AG08395 (cell line): ENCODE results near the gene ATG10.

ENCODE experiments used
- DNase-seq: peaks from one replicate; pipeline ENCODE4 v3.0.0; 2012; ENCODE audit warnings: mixed read lengths, low spot score

The ATG10 gene

DNA sequence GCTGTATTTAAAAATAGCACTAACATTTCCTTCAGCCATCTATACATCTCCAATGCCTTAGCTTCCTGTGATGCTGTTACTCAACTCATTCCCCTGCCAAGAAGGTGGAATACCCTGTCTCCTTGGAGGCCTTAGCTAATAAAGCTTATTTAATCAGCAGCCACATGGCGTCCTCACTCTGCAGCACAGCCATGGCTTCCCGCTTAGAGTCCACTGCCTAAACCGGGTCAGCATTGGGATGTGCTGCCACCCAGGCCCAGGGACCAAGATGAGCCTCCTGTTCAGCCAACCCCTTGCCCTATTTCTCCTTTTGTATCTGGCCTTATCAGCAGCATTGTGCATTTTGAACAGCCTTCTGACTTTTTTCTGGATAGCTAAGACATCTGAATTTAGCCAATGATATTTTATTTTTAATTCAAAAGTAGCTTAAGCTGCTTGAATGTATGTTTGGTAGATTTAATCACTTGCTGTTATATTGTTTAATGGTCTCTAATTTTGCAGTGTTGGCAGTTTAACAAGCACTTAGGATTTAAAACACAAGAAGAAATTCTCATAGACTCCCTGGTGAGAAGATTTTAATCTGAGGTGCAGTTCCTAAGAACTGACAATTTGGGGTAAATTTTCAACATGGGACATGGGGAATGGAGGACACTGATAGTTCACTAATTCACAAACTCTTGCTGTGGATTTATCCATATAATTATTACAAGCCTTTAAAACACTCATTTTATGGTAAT, 193.3 kb downstream of the ATG10 start:
- DNase-seq, result no peak

DNA sequence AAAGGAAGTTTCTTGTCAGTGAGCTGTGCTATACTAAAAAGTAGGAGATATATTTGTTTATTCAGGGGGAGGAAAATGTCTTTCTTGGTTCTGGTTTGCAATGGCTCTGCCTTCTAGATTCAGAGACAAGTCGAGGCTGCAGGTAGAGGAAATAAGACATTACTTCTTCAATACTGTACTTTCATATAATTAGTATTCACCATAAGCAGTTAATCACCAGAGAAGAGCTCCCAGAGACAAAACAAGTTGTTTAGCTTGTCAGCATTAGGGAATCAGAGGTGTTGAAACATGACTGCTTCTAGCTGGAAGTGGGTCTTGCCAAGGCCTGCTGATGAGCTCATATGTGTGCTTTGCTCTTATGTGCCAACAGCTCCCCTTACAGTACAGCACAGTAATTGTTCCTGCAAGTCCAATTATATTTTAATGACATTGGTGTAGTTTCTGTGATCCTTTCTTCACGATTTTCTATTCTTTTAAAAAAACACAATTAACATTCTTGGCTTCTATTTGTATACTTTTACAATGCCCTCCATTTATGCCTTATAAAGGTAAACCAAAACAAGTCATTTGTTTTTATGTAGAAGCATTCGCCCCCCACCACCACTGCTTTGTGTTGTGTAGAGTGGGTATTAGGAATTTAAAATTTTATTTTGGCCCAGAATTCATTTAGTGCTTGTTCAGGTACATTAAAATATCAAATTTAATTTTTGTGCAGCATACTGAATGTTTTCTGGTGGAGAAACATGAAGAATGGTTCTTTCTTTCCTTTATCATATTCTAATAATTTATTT, 194.1 kb downstream of the ATG10 start:
- DNase-seq, result peak; percentile 83

DNA sequence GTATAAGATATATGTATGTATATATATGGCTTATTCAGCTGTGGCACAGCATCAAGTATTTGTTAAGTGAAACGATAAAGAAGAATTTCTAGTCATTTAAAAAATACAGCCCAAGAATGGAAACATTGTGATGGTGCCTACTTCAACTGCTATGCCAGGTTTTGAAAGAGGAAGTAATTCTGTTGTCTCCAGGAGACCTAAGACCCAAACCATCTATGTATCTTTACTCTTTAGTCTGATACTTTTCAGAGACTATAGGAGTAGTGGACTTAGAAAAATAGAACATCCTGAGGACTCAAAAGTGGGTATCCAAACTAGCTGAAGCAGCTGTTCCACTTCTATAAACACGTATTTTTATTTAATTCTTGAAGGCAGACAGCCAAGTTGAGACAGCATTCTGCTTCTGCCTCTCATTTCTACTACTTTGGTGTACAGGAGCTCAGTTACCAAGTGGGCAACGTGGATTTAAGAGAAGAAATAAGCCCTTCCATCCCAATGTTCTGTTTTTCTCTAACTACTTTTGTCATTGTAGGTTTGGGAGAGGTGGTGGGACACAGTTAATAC, 195.6 kb downstream of the ATG10 start:
- DNase-seq, result no peak

DNA sequence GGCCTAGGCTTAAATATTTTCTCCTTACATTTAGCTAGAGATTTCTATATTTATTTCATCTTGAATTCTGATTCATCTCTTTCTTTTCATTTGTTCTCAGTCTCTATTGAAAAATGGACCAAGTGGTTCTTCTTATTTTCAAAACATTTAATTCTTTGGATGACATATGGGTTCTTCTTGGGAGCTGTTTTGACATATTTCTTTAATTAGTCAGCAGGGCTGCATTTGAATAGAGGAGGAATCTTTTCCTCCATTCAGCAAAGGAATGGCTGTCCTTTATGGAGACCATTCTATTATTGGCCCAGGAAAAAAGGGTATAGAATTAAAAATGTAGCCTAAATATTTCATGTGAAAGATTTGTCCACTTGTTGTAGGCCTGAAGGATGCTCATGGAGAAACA, 196.5 kb downstream of the ATG10 start:
- peak; percentile 41 for DNase-seq

DNA sequence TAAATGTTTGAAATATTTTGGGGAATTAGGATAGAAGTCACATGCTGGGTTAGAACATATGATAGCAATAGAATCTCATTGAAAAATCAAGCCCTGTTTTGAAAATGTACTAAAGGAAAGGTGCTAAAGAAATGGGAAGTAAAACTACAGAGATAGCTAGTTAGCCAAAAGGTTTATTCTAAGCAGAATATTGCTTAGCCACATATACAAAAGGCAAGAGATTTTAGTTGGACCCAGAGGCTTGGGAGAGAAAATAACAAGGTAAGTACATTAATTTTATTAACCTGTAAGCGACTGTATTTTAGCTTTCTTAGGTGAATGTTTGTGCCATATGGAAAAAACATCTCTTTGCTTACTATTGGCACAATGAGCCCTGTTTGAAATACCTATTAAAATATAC, 198.1 kb downstream of the ATG10 start:
- DNase-seq, result no peak

DNA sequence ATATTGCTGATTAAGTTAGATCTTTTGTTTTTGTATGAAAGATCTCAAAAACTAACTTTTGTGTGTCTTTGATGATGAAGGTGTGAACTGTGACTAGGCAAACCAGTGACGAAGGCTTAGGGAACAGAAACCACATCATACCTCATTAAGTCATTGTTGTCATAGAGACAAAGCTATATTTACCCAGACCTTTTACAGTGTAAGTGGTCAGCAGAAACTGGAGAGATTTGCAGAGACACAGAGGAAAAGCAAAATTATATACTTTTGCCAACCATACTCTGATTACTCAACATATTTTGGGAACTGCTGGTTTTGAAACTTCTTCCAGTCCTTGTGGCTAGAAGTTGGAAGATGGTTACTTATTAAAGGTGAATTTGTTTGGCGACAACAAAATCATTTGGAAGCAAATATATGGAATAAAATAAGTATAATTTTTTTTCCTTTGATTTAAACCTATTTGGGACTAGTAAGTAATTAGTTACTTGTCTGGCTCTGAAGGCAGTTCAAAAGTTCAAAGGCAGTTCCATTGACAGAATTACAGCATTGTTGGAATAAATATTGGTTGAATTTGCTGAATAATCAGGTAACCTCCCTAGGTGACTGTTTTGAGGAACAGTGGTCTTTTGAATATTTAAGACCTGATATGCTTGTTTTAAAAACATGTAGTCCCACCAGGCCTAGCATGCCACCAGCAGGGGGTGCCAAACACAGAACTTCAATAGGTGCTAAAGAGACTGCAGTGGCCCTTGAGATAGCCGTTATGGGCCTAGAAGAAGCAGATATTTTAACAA, 202.5 kb downstream of the ATG10 start:
- DNase-seq, result peak; percentile 39

DNA sequence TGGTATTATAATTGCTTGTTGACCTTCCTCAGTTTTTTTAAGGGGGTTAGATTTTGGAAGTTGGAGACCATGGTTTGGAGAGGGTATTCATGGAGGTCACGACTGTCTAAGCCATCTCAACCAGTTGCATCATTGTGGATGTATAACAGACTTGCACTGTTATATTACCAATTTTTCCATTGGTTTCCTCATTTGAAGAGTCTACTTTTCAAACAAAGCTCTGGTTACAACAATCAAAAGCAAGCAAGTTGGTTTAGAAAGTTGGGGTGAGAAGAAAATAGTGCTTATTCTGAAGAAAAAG, 203.0 kb downstream of the ATG10 start:
- no peak for DNase-seq

DNA sequence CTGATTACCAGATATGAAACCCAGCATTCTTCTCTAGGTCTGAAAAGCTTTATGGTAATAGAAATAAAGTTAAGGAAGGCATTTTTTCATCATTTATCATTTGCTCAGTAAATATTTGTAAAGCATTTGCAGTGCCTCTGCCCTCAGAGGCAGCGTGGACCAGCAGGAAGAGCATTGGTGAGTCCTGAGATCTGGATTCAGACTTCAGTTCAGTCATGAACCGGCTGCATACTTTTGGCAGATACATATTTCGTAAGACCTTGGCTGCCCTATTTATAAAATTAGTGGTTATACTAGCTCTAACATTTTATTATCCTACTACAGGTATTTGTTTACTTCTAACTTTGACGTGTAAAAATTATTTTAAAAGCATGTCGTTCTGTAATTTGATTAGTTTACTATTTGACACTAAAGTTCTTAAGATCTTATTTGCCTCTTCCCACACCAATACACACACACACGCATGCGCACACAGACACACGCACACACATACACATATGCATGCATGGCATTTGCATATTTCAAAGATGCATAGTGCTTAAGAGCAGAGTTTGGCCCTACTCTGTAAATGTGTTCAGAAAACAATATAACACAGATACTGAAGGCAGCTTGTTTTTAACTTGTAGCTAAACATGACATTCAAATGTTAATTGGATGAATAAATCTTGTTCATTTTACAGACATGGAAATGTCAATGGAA, 204.4 kb downstream of the ATG10 start:
- no peak for DNase-seq

DNA sequence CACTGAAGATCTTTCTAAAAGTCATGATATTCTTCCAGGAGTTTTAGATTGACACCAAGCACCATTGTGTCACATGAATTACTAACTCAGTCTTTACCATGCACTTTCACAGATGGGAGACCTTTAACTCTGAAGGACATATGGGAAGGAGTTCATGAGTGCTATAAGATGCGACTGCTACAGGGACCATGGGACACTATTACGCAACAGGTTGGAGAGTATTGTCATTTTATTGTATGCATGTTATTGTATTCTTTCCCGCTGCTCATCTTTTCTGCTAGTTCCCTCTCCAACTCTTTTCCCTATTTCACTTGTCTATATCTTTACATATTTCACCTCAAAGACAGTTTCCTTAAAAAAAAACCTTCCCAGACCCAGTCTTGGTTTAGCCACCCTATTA, 206.6 kb downstream of the ATG10 start:
- DNase-seq, result no peak

DNA sequence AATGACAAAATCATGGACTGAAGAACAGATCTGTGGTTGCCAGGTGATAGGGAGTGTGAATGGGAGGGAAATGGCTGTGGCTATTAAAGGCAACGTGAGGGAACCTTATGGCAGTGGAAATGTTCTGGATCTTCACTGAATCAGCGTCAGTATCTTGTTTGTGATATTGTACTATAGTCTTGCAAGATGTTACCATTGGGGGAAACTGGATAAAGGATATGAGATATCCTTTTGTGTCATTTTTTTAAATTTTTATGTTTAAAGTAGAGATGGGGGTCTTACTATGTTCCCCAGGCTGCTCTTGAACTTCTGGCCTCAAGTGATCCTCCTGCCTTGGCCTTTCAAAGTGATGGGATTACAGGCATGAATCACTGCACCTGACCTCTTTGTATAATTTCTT, 210.8 kb downstream of the ATG10 start:
- no peak for DNase-seq

DNA sequence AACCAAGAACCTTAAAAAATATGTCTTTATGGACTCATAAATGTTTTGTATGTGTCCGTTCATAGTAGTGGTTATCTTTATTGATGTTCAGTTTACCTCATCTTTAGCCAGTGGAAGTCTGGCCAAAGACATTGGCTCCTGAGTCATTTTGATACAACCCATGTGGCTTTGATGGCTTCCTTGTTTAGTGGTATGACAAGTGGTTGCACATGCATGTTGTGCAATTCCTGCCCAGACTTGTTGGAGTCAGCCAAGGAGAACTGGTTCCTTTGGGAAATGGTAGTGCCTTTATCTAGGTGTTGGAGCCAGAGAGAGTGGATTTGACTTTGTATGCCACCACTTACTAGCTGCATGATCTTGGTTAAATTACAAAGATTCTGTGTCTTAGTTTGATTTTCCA, 212.0 kb downstream of the ATG10 start:
- DNase-seq, result peak; percentile 56

DNA sequence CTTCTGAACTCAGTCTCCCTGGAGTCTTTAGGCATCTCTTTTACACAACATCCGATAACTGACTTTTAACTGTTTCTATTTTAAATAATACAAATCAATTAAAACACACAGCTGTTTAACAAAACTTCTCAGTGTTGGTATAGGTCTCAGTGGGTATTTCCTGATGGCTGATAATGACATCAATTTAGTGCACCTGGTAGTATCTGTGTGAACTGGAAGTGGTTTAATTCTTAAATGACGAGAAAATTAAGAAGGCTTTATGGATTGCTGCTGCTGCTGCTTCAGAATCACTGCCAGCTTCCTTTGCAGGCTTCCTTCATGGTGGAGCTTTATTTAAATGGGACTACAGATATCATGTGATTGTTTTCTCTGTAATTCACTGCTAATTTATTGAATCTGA, 214.0 kb downstream of the ATG10 start:
- DNase-seq, result no peak

DNA sequence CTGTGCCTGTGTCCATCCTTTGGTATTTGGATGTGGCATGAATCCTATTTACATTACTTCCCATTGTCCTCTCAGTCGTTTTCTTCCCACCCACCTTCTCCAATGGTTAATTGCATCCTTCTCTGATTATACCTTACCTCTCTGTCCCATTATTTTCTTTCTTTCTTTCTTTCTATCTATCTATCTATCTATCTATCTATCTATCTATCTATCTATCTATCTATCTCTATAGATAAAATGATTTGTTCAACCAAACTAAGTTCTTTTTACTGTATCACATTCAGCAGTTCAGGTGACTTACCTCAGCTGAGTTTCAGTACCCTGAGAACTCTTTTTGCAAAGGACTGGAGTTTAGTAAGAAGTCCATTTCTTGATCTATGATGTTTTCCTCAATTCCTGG, 225.7 kb downstream of the ATG10 start:
- no peak for DNase-seq

DNA sequence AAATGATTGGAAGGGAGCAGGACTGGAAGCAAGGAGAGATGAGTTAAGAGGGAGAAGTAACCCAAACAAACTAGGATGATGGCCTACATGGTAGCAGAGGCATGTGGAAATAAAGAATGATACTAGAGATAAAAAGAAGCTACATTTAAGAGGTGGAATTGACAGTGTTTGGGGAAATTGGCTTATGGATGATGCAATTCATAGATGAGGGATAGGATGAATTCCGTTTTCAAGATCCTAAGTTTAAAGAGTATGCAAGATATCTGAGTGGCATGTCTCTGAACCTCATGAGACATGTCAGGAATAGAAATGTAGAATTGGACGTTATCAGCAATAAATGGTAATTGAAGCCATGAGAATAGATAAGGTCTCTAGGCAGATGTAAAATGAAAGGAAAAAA, 232.7 kb downstream of the ATG10 start:
- DNase-seq, result no peak

DNA sequence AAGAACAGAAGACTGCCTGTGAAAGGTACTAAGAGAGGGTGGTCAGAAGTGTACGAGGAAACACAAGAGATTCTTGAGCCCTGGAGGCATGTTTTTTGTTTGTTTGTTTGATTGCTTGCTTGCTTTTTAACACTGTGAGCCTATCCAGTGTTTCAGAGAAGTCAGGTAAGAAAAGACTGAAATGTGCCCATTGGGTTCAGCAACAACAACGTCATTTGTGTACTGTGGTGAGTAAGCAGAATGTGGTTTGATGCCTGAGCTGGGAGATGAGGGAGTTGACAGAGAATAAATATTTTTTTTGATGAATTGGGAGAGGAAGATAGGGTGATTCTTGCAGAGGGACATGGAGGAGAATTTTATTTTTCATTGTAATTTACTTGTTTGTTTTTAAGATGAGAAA, 233.2 kb downstream of the ATG10 start:
- DNase-seq, result no peak

DNA sequence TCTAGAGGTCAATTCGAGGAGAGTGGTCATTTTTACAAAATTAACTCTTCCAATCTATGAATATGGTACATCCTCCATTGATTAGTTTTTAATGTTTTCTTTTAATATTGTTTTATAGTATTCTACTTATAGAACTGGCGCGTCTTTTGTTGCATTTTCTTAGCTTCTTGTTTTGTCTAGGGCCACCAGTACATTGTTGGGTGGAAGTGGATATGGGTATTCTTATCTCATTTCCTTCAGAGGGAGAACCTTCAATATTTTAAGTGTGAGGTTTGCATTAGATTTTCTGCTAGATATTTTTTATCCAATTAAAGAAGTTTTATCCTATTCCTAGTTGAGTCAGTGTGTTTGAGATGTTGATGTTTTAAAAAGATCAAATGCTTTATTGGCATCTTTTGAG, 236.5 kb downstream of the ATG10 start:
- no peak for DNase-seq

DNA sequence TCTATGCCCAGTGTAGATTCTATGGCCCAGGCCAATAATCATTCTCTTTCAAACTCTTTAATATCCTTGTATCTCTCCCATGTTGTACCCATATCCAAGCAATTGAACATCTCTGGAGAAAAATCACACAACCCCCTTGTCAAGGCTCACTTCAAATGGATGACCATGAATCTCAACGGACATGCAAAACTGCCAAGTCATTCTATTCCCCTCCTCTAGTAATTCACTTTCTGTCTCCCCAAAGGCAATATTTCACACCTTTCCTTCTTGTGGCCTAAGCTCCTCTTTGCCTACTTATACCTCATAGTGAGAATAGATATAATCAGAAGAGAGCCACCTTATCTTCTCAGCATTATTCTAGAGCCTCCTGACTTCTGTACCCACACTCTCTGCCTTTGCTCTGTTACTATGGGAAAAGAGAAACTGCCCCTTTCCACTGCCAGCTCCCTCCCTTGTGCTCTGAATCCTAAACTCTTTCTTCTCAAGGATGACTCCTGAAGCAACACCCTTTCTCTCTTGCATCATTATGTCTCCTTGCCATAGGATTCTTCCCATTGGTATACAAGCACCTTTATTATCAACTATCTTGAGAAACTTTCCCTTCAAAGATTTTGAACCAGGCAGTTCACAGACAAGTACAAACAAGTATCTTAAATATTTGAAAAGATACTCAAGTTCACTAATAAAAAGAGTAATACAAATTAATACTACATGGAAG, 240.2 kb downstream of the ATG10 start:
- no peak for DNase-seq

DNA sequence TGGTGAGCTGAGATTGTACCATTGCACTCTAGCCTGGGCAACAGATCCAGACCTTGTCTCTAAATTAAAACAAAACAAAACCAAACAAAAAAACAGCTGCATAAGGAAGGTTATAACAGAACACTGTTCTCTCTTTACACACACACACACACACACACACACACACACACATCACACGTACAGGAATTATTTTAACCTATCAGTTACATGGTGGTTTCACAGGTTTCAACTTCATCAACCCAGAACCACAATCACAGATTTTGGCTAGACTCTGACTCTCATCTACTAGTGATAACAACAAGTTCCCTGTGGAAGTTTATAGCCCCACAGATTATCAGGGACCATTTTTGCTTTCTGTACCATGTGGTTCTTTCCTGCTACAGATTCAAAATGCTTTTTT, 246.1 kb downstream of the ATG10 start:
- no peak for DNase-seq

DNA sequence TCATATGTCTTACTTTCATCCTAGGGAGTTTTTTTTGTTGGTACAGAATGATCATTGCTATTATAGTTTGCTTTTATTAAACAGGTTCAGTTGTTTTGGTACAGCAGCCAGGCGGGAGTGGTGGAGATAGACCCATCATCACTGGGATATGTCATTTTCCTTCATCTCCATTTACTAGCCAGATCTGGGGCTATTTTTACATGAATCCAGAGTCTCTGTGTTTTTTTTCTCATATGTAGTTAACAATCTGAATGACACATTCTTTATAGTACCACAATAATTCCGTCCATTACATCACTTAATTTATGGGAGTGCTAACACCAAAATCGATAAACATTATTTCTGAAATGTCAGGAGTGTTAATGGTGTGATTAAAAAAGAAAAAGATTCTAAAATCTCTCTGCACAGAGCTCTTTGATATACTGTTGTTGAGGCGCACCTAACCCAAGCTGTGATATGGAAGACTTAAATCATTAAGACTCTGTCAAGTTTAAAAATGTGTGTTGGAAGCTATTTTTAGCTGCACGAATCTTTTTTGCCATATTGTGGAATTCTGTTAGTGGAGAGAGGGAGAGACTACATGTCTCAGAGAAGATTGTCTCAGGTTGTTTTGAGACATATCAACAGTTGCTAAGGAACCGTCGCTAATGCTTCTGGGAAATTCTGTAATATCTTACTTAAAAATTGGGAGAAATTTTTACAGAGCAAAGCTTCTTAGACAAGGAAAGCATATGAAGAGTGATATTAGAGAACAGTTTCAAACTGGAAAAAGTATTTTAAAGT, 246.7 kb downstream of the ATG10 start:
- DNase-seq, result no peak

DNA sequence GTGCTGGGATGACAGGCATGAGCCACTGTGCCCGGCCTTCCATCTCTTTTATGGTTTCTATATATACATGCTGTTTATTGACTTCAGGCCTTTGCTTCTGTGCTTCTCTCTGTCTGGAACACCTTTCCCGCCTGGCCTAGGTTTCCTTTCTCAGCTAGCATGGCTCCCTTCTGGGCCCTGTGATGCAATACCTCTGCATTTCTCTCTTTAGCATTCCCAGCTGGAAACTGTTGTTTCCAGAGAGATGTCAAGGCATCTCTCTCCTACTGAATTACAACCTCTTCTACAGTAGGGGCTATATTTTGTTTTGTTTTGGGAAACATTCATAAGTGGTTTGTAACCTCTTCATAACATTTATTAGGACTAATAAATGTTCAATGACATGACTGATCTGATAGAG, 249.2 kb downstream of the ATG10 start:
- no peak for DNase-seq
